ENCODE measurements around the gene FAM13A.
"Not testable (repeated sequence)": the region's sequence is repeated elsewhere in the genome, so short reads cannot be mapped to it uniquely, and the experiment has no call there.

The FAM13A gene

DNA sequence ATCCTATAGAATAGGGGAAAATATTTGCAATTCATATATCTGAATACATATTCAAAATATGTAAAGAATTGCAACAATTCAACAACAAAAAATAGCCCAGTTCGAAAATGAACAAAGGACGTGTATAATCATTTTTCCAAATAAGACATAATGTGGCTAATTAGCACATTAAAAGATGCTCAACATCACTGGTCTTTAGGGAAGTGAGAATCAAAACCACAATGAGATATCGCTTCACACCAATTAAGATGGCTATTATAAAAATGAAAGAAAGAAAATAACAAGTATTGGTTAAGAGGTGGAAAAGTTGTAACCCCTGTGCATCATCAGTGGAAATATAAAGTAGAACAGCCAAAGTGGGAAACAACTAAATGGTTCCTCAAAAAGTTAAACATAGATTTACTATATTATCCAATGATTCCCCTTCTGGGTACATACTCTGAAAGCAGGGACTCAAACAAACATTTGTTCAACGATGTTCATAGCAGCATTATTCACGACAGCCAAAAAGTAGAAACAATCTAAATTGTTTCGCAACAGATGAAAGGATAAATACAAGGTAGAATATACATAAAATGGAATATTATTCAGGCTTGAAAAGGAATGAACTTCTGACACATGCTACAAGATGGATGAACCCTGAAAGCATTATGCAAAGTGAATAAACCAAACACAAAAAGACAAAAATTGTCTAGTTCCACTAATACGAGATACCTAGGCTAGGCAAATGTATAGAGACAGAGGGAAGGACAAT, 12.7 kb downstream of the FAM13A start:
- no peak for DNase-seq

DNA sequence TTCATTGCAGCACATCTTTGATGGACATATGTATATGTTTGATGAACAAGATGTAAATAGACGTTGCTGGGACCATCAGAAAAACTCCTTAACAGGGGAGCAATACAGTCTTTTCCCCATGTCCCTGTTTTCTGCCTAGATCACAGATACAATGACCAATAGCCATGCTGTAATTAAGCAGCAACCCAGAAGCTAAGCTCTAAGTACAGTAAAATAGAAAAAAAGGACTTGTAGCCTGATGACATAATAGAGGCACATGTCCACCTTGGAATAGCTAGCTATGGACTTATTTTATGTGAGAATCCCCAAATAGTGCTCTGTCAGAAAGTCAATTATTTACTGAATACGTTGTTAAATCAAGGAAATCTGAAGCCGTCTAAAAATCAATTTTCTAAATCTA, 14.9 kb downstream of the FAM13A start:
- DNase-seq = no peak

DNA sequence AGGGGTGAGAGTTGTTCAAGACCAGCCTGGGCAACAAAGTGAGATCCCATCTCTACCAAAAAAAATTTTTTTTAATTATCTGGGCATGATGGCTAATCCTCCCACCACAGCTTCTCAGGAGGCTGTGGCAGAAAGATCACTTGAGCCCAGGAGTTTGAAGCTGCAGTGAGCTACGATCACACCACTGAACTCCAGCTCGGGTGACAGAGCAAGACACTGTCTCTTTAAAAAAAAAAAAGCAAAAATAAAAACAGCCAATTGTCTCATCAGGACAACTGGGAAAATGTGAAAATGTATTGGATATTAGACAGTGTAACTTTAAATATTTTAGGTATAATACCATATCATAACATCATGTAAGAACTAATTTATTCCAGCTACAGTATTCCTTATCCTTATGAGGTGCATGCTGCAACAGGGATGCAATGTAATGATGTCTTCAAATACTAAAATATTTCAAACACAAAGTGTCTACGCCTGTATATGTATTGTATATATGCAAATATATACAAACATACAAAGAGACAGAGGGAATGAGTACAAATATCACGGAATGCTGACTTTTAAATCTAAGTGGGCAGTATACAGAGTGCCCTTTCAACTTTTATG, 17.2 kb downstream of the FAM13A start:
- DNase-seq = no peak

DNA sequence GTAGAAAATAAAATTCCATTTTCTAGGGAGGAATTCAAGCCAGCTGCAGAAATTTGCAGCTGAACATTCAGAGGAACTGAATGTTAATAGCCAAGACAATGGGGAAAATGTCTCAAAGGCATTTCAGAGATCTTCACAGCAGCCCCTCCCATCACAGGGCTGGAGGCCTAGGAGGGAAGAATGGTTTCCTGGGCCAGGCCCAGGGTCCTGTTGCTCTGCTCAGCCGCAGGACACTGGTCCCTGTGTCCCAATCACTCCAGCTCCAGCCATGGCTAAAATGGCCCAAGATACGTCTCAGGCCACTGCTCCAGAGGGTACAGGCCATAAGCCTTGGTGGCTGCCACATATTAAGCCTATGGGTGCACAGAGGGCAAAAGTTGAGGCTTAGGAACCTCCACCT, 20.4 kb downstream of the FAM13A start:
- DNase-seq = no peak

DNA sequence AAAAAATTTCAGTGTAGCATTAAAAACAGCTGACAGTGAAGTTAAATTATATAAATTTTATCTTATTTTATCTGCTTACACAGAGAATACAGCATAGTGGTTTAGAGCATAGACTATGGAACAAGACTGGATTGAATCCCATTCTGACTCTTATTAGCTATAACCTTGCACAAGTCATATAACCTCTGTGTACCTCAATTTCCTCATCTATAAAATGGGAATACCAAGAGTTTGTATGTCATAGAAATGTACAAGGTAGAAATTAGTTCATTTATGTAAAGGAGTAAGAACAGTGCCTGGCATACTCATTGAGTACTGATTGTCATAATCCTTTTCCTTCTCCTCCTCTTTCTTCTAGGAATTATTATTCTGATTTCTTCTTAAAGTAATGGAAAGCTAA, 25.7 kb downstream of the FAM13A start:
- DNase-seq = no peak

DNA sequence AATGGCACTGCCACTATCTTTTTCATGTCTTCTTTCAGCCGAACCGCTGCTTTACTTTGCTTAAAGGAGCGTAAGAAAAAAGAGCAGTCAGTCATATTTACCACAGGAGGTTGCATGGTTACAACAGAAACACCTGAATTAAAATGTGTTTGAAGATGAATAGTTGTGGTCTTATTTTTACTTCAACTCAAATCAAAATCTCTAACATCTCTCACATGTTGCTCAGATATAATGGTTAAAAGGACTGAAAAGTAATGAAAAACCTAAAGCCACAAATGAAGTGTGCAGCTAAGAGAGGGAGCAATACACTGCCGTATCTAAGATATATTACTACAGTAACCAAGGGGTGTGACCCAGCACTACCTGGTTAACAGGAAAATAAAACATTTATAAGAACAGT, 27.4 kb downstream of the FAM13A start:
- DNase-seq = no peak

DNA sequence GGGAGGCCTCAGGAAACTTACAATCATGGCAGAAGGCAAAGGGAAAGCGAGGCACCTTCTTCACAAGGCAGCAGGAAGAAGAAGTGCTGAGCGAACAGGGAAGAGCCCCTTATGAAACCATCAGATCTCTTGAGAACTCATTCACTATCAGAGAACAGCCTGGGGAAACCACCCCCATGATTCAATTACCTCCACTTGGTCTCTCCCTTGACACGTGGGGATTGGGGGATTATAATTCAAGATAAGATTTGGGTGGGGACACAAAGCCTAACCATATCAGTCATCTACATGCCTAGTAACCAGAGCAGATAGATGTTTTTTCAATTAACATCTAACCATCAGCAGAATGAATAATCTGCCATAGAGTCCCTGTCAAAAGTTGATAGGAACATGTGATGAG, 30.4 kb downstream of the FAM13A start:
- no peak for DNase-seq

DNA sequence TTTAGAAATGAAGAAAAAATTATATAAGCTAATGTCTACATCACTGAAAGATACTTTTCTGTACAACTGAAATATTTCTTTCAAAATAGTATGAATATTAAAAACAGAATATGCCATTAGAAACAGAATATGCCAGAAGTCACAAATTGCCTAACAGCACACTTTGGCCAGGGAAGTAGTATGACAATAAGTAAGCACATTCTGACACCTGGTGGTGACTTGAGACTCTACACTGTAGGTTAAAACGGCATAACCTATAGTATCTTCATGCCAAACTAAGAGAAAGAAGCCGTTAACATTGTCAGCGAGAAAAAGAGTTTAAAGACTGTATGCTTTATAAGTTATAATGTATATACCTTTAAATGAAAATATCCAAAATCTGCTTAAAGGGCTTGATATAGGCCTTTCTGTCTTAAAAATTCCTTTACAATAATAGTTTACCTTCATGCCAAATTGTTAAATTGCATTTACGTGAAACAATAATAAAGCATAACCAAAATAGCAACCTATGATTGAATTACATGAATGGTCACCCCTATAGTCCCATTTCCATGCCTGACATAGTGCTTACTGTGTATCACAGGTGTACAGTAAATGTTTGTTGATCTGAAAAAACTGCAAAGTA, 32.8 kb downstream of the FAM13A start:
- DNase-seq = peak in 24 of 51 donors; percentile 0 to 65 (median 11)

DNA sequence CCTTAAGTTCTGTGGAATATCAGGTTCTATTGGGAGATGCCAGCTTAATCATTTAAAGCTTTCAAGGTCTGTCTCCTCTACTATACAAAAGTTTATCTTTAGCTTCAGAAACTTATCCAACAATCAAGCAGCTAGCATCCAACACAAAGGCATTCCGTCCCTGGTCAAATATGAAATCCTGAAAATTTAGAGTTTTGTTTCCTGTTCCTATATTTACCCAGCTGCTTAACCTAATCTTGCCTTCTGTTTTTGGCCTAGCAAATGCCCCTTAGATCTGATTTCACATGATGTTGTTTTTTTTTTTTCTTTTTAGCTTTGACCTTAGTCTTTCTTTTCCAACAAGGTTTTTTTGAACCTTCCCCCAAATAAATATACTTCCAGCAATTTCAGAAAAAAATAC, 33.8 kb downstream of the FAM13A start:
- DNase-seq = no peak

DNA sequence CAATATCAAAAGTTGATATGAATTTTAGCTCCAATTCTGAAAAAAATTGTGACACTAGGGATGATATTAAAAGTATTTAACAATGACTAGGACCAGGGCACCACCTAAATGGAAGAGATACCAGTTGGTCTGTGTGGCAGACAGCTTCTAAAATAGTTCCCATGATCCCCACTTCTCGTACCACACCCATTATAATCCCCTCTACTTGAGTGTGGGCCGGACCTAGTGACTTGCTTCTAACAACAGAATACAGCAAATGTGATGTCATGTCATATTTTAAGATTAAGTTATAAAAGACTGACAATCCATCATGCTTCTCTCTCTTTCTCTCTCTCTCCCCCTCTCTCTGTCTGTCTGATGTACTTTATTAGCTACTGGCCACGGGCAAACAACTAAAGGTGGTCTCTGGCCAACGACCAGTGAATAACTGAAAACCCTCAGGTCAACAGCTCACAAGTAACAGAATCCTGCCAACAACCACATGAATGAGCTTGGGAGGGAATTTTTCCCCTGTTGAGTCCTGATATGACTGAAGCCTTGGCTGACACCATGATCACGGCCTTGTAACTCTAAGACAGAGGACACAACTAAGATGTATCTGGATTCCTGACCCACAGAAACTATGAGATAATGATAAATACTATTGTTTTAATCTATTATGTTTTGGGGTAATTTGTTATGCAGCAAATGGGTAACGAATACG, 34.4 kb downstream of the FAM13A start:
- no peak for DNase-seq

DNA sequence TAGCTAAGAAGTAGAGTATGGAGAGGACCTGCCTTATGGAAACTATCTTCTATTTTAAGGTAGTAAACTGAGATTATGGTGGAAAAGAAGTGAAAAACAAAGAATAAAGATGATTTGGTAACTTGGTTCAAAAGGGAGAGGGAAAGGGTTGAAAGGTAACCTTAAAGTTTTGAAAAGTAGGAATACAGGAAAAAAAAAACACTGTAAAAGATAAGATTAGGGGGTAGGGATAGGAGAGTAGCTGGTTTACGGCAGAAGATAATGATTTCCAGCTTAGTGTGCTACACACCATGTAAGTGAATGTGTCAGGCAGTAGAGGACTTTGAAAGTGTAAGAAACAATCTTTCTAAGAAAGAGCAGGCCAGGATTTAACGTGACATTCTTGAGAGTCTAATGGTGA, 35.3 kb downstream of the FAM13A start:
- DNase-seq = no peak

DNA sequence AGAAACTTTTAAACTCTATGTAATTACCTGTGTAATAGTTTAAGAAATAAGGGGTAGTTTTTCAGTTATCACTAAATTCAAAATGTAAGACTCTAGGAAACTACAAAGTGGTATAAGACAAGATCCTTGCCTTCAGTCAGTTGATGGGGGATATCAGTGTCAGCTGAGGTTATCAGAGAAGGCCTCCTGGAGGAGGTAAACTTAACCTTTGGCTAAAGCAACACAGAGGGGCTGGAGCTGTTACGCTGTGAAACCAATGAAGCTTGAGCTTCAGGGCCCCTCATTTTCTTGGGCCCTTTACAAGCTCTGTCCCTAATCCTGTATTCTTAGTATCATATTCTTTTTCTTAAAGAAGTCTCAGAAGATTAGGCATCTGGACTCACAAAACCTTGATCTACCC, 35.9 kb downstream of the FAM13A start:
- DNase-seq = no peak

DNA sequence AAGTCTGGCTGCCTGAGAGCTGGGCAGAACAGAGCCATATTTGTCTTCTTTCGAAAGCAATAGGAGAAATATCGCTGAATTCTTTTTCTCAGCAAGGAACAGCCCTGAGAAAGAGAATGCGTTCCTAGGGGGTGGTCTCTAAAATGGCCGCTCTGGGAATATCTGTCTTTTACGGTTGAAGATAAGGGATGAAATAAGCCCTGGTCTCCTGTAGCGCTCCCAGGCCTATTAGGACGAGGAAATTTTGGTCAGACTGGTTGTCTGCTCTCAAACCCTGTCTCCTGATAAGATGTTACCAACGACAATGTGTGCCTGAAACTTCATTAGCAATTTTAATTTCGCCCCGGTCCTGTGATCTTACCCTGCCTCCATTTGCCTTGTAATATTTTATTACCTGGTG, 42.1 kb downstream of the FAM13A start:
- DNase-seq = not testable (repeated sequence)

DNA sequence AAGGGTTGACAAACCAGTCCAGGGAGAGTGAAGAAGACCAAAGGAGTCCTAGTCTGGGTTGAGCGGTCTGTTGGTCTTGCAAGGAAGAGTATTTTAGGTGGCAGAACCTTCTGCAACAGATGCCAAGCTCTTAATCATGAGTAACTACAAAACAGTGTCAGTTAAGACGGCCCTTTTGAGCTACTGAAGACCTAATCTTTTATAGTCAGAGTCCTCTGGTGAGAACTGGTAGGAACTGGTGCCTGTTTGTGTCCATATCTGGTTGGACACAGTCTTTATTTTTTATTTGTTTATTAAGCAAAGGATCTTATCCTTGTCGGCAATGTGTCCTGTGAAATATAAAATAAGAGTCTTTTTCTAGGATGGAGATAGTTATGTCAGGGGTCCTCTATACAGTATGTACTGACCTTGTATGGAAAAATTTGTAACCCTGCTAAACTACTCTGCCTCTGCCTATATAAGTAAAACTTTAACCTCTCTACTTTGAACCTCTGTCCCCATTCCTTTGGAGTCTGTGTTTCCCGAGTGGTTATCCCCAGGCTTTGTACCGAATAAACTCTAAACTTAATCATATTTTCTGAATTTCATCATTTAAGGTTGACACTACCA, 47.1 kb downstream of the FAM13A start:
- no peak for DNase-seq

DNA sequence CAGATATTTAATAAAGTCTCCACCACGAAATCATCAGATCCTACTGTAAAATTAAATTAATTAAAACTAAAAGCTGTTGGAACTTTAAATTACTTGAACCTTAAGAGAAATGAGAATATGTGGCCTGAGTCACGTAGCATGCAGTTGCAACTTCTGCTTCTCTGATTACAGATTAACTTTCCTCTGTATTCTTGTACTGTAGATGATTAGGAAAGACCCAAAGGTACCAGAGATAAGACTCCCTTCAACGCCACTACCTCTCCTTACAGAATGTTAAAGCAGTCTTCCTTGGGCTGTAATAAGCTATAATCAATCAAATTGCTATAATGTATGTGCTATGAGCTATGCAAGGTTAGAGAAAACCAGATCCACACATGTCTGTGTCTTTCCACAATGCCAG, 47.9 kb downstream of the FAM13A start:
- DNase-seq = no peak

DNA sequence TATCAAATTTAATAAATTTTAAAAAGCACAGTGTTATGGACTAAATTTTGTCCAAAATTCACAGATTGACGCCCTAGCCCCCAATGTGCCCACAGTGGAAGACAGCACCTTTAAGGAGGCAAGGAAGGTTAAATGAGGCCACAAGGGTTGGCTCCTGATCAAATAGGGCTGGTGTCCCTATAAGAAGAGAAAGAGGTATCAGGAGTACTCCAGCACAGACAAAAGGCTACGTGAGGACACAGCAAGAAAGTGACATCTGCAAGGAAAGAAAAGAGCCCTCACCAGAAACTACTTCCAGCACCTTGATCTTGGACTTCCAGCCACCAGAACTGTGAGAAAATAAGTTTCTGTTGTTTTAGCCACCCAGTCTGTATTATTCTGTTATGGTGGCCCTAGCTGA, 48.8 kb downstream of the FAM13A start:
- DNase-seq = no peak

DNA sequence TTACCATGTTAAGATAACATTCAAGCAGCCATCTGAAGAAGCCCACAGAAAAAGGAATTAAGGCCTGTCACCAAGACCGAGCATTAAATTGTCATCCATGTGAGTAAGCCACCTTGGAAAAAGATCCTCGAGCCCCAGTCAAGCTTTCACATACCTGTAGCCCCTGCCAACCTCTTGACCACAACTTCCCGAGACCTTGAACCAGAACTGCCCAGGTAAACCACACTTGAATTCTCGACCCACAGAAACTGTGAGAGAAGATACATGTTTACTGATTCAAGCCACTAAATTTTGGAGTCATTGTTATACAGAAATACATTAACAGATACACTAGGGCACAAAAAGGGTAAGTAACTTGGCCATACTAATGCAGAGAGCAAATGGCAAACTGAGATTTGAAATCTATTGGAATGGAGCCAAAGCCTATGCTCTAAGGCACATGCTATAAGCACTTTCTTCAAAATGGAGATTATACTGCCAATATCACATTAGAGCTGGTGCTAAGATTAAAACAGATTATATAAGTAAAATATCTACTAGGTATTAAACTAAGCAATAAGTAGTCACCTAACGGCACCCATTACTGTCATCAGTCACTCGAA, 49.5 kb downstream of the FAM13A start:
- no peak for DNase-seq

DNA sequence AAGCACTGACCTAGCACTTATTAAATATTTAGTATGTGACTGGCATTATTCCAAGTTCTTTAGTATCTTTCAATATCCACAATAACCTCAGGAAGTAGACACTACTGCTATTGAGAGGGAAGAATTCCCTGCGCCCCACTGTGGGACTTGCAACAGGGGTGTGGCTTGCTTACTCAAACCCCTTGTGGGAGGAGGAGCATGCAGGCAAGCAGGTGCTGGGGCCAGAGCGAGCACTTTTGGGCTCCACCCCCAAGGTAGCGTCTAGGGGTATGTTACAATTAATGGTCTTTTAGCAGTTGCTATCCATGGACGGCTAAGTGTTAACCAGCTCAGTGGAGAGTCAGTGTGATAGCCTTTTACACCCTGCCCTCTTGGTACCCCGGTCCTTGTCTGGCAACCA, 50.7 kb downstream of the FAM13A start:
- DNase-seq = no peak

DNA sequence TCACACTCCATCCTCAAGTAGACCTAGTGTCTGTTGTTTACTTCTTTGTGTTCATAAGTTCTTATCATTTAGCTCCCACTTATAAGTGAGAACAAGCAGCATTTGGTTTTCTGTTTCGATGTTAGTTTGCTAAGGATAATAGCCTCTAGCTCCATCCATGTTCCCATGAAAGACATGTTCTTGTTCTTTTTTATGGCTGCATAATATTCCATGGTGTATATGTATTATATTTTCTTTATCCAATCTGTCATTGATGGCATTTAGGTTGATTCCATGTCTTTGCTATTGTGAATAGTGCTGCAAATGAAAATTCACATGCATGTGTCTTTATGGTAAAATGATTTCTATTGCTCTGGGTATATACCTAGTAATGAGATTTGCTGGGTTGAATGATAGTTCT, 51.9 kb downstream of the FAM13A start:
- DNase-seq = not testable (repeated sequence)

DNA sequence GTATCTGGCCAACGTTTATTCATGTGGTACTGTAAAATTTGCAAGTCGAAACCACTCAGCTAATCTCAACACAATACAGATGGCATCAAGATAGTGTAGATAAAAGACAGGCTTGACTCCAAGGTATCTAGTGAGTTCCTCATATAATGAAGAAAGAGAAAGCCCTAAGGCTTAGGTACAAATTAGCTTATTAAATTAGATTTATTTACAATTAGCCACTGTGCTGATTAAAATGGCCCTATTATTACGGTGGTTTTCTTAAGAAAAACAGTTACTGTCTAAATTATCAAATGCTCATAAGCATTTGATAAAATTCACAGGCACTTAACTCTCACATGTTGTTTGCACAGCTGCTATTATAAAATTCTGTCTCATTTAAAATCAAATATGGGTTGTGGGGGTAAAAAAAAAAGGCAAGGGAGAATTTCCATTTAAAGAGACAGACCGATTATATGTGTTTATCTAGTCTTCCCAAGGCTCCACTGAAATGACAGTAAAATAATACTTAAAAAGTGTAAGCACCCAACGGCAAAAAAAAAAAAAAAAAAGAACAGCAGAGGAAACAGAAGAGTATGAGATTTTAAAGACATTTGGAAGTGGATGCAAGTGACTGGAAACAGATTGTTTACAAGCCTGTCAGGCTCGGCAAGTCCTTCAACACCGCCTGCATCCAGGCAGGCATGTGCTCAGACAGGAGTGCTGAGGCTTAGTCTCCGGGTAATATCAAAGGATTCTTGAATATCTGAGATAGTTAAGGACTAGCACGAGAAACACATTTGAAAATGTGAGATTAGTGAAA, 55.1 kb downstream of the FAM13A start:
- no peak for DNase-seq
